Measurements from ENCODE around the gene TRAPPC14.

TRAPPC14 gene

GRCh38 chr7:100119970-100120732 is 38.4 kb downstream of the TRAPPC14 start (continued):
- TF ChIP-seq KLF7 (tag by site-specific recombination; IDR thresholded peaks at IDR 0.05; ENCODE audit: borderline replicate concordance) = no peak
- peak; percentile 46; the same call in 1 of the 2 replicates for TF ChIP-seq ZBTB48 (tag by site-specific recombination; IDR thresholded peaks at IDR 0.05)
- no peak for TF ChIP-seq ZSCAN23 (tag by site-specific recombination; IDR thresholded peaks at IDR 0.05)
- no peak for TF ChIP-seq ZSCAN5A (tag by site-specific recombination; IDR thresholded peaks at IDR 0.05)
- peak; percentile 47 for TF ChIP-seq ZNF692 (tag by site-specific recombination; IDR thresholded peaks at IDR 0.05)
- TF ChIP-seq ZNF2 (tag by site-specific recombination; IDR thresholded peaks at IDR 0.05) = no peak; the same call in 1 of the 2 replicates
- TF ChIP-seq ZNF707 (tag by site-specific recombination; IDR thresholded peaks at IDR 0.05) = no peak
- TF ChIP-seq ZNF157 (tag by site-specific recombination; IDR thresholded peaks at IDR 0.05) = no peak
- TF ChIP-seq BCL6B (tag by site-specific recombination; IDR thresholded peaks at IDR 0.05) = no peak
- no peak for TF ChIP-seq ZNF37A (tag by site-specific recombination; IDR thresholded peaks at IDR 0.05)
- TF ChIP-seq ZNF354C (tag by site-specific recombination; IDR thresholded peaks at IDR 0.05; ENCODE audit: borderline replicate concordance, low read depth) = no peak
- TF ChIP-seq ZNF645 (tag by site-specific recombination; IDR thresholded peaks at IDR 0.05) = no peak
- no peak for TF ChIP-seq ZNF747 (tag by site-specific recombination; IDR thresholded peaks at IDR 0.05)
- TF ChIP-seq ZNF324 (tag by site-specific recombination; IDR thresholded peaks at IDR 0.05) = 0 out of 2 replicates have a peak, but pooled peaks have one; percentile 16
- TF ChIP-seq ZNF211 (tag by site-specific recombination; IDR thresholded peaks at IDR 0.05; ENCODE audit: low read depth) = no peak
- no peak for TF ChIP-seq GFI1B (tag by site-specific recombination; IDR thresholded peaks at IDR 0.05)
- no peak for TF ChIP-seq ZNF274 (IDR thresholded peaks at IDR 0.05; ENCODE audit: low read length)
- TF ChIP-seq ZNF274 (tag by site-specific recombination; IDR thresholded peaks at IDR 0.05; ENCODE audit: borderline replicate concordance) = no peak
- no peak for TF ChIP-seq ZNF202 (tag by site-specific recombination; IDR thresholded peaks at IDR 0.05; ENCODE audit: borderline replicate concordance)
- TF ChIP-seq ZNF138 (tag by site-specific recombination; IDR thresholded peaks at IDR 0.05; ENCODE audit: borderline replicate concordance) = no peak
- no peak for TF ChIP-seq ZNF639 (tag by site-specific recombination; IDR thresholded peaks at IDR 0.05)
- peak; percentile 65 for TF ChIP-seq ZBTB11 (tag by site-specific recombination; conservative IDR thresholded peaks at IDR 0.05; ENCODE audit: low read depth)
- TF ChIP-seq GLIS1 (tag by site-specific recombination; IDR thresholded peaks at IDR 0.05) = no peak; the same call in 1 of the 2 replicates
- no peak for TF ChIP-seq OVOL3 (tag by site-specific recombination; IDR thresholded peaks at IDR 0.05)
- TF ChIP-seq ZNF114 (tag by site-specific recombination; IDR thresholded peaks at IDR 0.05) = no peak
- no peak for TF ChIP-seq ZNF280D (tag by site-specific recombination; IDR thresholded peaks at IDR 0.05)

Data from HEK293 (cell line).